GM19463 (cell line): ENCODE measurements around the gene EFHD1.
"Not testable (repeated sequence)": the region's sequence is repeated elsewhere in the genome, so short reads cannot be mapped to it uniquely, and the experiment has no call there.

Source experiments
- ATAC-seq: cut with Tn5 transposase; IDR thresholded peaks from one replicate; pipeline ENCODE4 v1.9.1; 2021; ENCODE audit warnings: mild to moderate bottlenecking, moderate library complexity; ENCODE audit not compliant: unreplicated experiment

EFHD1 gene

DNA sequence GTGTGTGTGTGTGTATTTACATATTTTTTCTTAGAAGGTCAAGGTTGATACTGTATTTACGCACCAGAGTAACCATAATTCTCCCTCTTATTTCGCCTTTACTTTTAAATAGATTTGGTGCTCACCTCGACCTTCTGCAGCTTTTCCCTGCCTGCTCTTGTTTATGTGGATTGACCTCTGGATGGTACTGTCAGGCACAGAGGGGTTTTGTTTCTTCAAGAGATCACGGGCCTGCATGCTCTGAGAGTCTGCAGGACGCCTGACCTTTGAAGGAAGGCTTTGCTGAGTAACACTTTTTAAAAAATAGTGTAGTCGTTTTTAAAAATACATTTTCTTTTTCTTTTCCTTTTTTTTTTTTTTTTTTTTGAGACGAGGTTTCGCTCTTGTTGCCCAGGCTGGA, 18.1 kb upstream of the EFHD1 start:
- ATAC-seq: no peak

DNA sequence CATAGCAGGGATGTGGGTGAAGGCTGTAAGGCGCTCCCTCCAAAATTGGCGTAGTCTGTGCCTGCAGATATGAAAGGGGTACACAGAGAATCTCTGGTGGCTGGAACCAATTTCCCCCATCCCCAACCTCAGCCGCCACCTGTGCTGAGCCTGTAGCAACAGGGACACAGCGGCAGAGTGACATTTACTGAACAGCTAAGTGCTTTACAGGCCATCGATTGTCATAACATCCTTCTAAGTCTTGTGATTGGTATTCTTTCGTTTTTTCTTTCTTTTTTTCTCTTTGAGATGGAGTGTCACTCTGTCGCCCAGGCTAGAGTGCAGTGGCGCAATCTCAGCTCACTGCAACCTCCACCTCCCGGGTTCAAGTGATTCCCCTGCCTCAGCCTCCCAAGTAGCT, 12.2 kb upstream of the EFHD1 start:
- no peak for ATAC-seq

DNA sequence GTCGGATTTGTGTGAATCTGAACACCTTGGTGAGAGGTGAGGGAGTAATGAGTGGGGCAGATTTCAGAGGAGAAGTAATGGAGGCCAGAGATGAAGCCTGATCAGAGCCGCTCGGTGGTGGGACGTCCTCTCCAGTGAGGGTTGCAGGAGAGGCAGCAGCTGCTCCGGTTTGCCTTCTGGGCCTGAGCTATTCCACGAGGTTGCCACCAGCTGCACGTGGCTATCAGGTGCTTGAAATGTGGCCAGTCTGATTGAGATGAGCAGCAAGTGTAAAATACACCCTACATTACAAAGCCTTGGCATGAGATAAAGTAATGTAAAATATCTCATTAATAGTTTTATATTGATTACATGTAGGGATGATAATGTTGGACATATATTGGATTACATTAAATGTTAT, 10.8 kb upstream of the EFHD1 start:
- ATAC-seq: no peak

DNA sequence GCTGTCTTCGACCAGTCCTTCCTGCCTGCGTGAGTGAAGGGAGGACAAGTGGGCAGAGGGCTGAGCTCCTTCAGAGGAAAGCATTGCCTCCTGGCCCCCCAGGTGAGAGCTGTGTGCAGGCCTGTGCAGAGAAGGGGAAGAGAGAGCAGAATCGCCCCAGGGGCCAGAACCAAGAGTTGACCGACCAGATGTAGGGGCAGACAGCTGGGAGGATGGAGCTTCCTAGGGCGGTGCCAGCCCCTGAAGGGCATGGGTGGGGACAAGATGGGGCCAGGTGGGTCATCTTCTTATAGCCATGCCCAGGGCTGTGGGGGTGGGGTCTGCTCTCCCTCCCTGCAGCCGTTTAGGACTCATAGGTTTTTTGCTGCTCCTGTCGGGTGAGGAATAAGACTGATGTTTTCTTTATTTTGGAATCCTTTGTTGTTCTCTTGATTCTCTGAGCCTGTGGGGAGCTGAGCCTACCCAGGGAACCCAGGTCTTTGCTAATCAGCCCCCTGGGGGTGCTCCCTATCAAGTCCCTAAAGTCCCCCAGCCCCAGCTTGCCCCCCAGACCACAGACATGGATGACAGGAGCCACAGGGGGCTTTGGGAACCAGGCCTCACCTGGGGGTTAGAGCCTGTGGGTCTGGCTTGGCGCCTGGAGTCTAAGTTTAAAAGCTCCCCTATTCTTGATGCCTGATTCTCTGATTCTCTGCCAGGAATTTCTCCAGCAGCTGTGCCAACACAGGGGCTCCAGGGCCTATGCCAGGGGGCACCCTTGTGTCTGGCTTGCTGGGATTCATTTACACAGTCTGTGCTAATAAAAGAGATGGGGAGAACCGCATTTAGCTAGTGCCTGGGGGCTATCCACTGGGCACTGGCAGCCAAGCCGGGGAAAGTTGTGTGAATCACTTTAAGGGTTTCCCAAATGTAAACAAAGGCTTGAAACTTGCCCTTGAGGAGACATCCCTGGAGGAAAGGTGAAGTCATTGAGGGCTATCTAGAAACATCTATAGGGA, 9.3 kb upstream of the EFHD1 start:
- no peak for ATAC-seq

DNA sequence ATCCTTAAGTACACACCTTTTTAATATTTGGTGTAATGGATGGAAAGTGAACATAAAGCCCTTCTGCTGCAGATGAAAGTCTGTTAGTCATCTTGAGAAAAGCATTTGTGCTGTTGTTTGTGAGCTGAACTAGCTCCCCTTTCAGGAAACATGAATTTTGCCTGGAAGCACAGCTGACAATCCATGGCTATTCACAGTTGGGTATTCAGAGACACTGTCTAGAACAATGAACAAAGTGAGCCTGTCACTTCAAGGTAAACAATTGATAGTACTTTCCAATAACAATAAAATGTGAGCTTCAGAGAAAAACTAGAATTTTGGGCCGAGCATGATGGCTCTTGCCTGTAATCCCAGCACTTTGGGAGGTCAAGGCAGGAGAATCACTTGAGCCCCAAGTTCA, 6.8 kb upstream of the EFHD1 start:
- ATAC-seq: no peak

DNA sequence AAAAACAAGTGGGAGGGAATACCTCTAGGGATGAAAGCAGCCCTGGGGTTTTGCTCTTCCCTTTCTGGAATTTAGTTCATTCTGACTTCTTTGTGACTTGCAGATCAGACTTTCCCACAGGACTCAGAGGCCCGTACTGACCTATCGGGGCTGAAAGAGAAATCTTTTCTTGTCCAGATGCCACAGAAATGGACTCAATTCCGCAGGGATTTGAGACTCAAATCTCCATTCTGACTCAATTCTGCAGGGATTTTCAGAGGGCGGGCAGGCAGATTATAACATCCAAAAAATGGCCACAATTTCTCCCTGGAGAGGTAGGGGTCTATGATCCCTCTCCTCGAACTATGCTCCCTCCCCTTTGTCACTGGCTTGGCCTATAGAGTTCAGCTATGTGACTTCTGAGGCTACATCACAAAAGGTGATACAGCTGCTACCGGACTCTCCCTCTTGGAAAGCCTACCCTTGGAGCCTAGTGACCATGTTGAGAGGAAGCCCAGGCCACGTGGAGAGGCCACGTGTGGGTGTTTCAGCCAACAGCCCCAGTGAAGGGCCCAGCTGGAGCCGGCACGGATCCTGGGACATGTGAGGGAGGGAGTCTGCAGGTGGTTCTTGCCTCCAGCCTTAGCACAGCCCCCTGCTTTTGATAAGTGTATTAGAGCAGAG, 4.8 kb upstream of the EFHD1 start:
- no peak for ATAC-seq

DNA sequence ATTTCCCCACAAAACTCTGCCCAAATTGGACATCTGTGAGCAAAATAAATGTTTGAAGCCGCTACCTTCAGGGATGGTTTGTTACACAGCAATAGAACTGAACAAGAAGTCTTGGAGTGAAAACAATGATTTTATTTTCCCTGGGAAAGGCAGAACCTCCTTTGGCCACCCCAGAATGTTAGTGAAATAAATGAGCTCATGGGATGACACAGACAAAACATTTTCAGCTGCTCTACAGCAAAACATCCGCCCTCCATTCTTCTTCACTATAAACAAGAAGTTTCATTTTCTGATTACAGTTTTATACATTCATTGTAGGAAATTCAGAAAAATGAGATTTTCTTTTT, 4.3 kb upstream of the EFHD1 start:
- ATAC-seq: no peak

DNA sequence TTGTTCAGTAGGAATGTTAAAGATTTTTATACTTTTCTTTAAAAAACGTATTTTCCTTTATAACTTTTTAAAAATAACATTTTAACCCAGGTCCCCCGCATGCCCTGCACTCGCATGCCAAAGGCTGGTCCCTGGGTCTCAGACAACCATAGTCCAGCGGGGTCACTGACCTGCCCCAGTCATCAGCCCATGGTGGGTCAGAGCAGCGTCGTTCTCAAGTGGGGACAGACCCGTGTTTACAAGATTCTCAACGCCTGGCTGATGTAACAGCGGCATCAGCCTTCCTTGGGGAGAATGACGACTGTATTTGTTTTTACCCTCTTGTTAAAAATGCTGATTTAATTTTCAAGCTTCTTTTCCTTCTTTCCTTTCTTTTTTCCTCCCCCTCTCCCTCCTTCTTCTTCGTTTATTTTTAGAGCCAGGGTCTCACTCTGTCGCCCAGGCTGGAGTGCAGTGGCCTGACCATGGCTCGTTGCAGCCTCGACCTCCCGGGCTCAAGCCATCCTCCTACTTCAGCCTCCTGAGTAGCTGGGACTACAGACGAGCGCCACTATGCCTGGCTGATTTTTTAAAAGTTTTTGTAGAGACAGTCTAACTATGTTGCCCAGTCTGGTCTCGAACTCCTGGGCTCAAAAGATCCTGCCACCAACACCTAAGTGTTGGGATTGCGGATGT, 1.0 kb upstream of the EFHD1 start:
- no peak for ATAC-seq

DNA sequence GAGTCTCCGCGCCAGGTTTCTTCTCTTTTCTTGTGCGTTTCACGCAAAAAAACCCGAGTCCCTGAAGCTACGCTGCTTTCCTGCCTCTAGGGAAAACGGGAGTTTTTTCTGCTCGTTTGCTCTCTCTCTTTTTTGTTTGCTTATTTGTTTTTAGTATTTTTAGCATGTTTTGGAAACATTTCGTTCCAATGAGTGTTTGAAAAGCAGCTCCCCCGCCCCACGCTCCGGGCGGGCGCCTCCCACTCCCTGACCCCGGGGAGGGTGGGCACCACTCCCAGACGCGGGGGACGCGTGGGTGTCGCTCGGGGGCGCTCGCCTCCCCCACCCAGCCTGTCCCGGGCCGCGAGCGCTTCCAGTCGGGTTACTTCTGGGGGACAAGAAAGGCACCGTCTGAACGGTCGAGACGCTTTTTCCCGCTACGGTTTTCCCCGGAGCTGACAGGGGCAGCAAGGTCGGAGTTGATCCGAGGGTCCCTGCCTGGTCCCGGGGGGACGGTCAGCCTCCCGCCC, 446 bp upstream of the EFHD1 start:
- no peak for ATAC-seq

DNA sequence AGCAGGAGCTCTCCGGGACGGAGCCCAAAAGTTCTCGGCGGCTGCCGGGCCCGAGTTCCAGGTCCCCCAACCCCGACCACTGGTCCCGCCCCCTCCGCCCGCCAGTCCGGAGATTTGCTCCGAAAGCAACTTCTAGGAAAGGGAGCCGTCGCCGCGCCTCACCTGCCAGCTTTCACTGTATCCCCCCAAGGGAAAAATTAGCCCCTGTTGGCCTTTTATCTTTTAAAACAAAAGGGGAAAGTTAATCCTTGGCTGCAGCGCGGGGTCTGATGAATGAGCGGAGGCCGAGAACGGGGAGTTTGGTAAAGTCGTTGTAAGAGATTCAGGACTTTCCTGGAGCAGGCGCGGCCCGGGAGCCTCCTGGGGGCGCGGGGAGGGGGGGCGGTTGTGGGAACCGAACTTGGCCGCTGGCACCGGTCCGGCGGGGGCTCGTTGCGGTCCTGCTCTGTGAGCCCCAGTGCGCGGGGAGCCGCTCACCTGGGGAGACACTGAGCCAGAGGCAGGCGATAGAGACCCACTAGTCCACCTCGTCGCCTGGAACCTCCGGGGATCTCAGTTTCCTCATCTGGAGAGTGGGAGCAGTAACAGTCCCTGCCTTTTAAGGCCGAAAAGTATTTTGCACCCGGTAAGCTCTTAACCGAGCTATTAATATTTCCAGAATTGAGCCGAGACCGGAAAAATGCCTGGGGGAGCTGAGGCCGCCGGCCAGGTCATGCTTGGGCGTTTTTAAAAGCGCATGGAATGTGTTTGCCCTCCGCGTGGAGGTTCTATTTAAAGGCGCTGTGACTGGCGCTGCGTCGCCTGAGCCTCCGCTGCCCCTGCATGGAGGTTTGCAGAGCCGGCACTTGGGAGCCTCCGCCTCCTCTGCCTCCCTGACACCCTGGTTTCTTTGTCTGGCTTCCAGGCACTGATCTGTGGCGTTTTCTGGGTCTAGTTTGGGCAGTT, 1.1 kb downstream of the EFHD1 start:
- ATAC-seq: no peak

DNA sequence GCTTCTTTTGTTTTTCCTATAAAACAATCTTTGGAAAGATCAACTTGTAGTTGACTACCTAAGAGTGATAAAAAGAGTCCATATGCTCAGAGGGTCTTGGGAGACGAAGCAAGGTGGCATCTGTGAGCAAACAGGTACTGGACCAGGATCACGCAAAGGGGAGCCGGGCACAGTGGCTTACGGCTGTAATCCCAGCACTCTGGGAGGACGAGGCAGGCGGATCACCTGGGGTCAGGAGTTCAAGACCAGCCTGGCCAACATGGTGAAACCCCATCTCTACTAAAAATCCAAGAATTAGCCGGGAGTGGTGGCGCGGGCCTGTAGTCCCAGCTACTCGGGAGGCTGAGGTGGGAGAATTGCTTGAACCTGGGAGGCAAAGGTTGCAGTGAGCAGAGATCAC, 2.0 kb downstream of the EFHD1 start:
- not testable (repeated sequence) for ATAC-seq

DNA sequence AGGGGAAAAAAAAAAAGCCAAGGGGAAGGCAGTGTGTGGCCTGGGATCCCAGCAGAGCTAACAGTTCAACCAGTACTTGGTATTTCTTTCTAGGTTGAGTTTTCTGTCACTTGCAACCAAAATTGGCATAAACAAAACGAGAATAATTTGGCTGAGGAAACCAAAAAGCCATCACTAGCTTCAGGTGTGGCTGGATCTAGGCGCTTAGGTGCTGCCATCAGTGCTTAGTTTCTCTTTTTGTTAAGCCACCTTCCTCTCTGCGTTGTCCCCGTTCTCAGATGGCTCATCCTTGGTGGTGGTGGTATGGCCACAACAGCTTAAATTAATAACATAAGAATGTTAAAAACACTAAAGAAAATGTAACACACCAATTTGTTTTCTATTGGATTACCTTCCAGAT, 2.4 kb downstream of the EFHD1 start:
- ATAC-seq: no peak

DNA sequence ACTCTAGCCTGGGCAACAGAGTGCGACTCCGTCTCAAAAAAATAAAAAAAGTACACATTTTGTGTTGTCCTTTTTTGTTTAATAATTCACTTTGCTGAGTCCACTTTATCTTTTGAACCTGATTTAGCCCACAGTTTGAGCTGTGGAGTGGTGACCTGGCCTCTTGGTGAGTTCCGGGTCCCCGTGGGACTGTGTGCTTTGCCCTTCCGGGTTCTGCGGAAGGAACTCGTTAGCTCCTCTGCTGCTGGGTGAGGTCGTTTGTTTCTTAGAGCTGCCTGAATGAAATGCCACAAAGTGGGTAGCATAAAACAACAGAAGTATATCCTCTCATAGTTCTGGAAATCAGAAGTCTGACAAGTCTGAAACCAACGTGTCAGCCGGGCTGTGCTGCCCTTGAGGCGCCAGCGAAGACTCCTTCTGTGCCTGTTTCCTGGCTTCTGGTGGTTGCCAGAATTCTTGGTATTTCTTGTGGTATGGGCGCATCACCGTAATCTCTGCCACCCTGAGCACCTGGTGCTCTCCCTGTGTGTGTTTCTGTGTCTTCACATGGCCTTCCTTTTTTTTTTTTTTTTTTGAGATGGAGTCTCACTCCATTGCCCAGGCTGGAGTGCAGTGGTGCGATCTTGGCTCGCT, 3.5 kb downstream of the EFHD1 start:
- no peak for ATAC-seq

DNA sequence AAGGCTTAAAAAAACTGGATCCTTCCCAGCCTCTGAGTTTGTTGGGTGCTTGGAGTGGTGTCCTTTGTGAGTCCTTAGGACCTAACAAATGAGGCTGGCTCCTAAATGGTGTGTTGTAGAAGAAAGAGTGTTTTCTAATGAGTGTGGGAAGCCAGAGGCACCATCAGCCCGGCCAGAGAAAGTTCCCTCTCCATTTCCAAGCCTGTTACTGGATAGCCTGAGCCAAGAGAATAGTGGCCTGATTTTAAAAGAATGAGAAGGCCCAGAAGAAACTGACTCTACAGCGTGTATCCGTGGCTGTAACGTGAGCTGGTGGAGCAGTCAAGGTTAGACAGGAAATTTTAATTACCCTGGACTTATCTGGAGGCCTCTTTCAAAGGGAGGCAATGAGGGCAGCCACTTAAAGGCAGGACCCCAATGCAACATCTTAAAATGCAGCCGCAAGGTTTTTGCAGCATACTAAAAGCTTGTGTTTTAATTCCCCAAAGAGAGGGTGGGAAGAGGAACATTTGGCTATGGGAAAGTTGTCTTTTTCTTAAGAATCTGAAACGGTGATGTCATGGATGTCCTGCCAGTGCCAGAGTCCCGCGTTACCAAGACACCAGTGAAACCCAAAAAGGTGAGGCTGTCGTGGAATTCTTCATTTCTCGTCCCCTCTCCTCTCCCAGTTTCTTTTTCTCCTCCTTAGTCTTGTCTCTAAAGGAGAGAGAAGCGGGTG, 4.6 kb downstream of the EFHD1 start:
- ATAC-seq: no peak

DNA sequence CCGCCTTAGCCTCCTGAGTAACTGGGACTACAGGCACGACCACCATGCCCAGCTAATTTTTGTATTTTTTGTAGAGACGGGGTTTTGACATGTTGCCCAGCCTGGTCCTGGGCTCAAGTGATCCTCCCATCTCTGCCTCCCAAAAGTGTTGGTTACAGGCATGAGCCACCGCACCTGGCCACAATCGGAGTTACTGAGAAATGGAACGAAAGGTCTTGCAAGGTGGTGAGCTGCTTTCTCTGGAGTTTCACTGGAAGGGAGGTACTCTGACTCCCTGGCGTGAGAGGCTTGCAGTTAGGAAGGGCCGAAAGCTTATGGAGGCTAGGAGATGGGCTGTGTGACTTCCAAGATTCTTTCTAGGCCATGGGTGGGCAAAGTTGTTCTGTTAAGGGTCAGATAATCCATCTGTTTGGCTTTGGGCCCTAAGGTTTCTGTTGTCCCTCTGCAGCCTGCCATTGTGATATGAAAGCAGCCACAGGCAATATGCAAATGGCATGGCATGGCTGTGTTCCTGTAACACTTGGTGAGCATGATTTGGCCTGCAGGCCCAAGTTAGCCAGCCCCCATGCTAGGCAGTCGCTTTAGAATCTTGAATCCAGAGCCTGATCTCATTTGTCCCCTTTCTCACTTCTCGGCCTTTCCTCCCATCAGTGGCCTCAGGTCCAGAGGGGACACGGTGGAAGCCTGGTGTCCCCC, 7.9 kb downstream of the EFHD1 start:
- ATAC-seq: no peak

DNA sequence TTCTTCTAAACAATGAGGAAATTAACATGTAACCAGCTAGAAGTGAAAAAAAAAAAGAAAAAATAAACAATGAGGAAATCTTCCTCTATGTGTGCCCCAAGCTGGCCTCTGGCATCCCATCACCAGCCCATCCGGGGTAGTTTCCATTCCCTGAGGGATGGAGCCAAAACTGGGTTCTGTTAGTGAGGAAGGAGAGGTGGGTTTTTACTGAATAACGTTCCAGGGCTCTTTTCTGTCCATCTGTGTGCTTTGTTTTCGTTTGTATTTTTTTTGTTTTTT, 9.7 kb downstream of the EFHD1 start:
- no peak for ATAC-seq

DNA sequence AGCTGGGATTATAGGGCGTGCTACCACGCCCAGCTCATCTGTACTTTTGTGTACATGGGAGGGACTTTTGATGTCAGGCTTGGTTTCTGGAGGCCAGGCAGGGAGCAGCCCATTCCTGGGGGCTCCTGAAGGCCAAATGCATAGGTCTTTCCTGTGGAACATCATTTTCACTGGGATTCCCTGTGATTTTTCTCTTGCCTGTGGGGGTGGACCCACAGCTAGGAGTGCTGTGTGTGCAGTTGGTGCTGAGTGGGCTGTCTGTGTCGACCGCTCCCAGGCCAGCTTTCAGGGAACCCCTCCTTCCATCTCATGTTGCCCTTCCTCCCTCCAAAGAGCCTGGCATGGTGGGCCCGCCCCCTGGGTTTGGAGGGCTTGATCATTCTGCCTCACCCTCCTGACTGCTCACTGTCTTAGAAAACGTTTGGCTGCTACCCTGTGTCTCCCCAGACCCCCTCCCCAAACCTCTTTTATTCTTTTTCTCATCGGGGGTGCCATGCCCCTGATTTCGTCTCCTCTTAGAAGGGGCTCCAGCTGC, 10.5 kb downstream of the EFHD1 start:
- ATAC-seq: no peak

DNA sequence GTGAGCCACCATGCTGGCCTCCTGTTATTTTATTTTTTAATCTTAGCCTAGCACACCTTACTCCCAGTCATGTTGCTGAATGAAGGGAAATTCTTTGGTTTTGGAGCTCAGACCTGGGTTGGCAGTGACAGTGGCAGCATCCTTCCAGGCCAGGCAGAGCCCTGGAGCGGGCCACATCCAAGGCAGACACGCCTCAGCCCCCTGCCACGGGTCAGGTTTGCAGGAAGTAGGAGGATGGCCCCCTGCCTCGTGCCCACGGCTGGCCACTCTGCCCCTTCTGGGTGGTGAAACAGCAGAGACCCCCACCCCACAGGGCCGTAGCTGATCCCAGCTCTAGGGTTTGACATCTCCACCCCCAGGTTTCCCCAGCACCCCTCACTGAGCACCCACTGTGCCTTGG, 11.7 kb downstream of the EFHD1 start:
- no peak for ATAC-seq

DNA sequence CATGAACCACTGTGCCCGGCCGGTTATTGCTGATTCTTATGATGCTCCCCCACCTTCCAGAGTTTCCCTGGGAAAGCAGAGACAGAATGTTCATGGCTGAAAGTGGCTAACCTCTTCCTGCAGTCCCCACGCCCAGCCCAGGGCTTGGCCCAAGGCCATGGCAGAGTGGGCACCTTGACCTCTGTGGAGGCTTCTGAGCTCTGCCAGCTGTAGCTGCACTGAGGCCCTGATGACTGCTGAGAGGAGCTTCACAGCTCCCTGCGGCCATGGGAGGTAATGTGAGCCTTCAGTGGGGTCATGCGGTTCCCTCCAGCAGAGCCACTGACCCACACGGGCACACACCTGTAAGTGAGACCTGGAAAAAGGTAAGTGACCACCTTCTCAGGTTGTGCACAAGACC, 13.3 kb downstream of the EFHD1 start:
- no peak for ATAC-seq
